Fibroblast of villous mesenchyme (primary cell): ENCODE measurements around the gene FBXL2. TPM values are rescaled to one million over a fixed set of nuclear protein-coding genes. Genes with fewer than 3 reads are reported as not detected.

ENCODE experiments used
- DNase-seq: peaks from one replicate; pipeline ENCODE4 v3.0.0-alpha.2; 2010; ENCODE audit warnings: low read depth
- H3K4me3 ChIP-seq: 2 replicates; pipeline ENCODE4 v1.5.1; 2011; ENCODE audit warnings: low read depth, mild to moderate bottlenecking, low read length
- small RNA-seq: library from RNA; depleted of rRNA; stranded (forward); fragments of <200 nt; gene quantifications from one replicate; pipeline ENCODE3, GENCODE V24; 2012
- total RNA-seq: library from RNA; depleted of rRNA; stranded (reverse); fragments of >200 nt; gene quantifications from 2 replicates; pipeline ENCODE4 v1.2.3, GENCODE V29; 2012
- TF ChIP-seq, protein P1 (sequence below): IDR thresholded peaks from 2 replicates; pipeline ENCODE4 v1.5.1; 2012; ENCODE audit warnings: low read depth, mild to moderate bottlenecking, low read length; ENCODE audit not compliant: insufficient read depth

Gene FBXL2
- total RNA-seq, 1 donor = 16.8 TPM

DNA sequence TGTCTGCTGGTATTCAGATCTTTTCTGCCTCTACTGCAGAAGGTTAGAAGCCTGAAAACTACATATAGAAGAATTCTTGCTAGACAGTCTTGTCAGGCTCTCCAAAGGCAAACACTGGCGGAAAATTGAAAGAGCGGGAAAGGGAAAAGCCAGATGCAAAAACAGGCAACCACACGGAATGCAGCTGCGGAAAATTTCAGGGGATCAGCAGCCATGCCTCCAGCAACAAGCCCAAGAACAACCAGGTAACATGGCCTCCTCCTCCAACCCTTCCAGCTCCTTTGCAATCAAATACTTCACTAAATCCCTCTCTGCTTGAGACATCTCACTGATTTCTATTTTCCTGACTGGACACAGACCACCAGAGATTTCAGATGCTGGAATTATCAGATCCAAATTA, 153.3 kb downstream of the FBXL2 start:
- no peak overlapping the region for H3K4me3 ChIP-seq
- DNase-seq = no peak
- TF ChIP-seq, protein P1, sequence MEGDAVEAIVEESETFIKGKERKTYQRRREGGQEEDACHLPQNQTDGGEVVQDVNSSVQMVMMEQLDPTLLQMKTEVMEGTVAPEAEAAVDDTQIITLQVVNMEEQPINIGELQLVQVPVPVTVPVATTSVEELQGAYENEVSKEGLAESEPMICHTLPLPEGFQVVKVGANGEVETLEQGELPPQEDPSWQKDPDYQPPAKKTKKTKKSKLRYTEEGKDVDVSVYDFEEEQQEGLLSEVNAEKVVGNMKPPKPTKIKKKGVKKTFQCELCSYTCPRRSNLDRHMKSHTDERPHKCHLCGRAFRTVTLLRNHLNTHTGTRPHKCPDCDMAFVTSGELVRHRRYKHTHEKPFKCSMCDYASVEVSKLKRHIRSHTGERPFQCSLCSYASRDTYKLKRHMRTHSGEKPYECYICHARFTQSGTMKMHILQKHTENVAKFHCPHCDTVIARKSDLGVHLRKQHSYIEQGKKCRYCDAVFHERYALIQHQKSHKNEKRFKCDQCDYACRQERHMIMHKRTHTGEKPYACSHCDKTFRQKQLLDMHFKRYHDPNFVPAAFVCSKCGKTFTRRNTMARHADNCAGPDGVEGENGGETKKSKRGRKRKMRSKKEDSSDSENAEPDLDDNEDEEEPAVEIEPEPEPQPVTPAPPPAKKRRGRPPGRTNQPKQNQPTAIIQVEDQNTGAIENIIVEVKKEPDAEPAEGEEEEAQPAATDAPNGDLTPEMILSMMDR = no peak

- H3K4me3 ChIP-seq = no peak overlapping the region
- TF ChIP-seq, protein P1 = no peak
- DNase-seq = no peak
These were observed 156.6 kb downstream of the FBXL2 start for GRCh38 chr3:33433843-33434242.

Small RNA genes lying within 50 kb of the gene (small RNA-seq; reads per million reads assigned to genes)
- gene RNU7-110P = not detected

Other genes with a start within 250 kb of the FBXL2 start
- 49.3 and 63.5 TPM in 2 replicates for gene GLB1, start 180.3 kb upstream of the FBXL2 start, total RNA-seq
- 4.8 and 7.3 TPM in 2 replicates for gene TMPPE, start 180.3 kb upstream of the FBXL2 start, total RNA-seq
- 145 and 196 TPM in 2 replicates for gene CRTAP, start 163.4 kb upstream of the FBXL2 start, total RNA-seq
- 1.3 and 2.2 TPM in 2 replicates for gene SUSD5, start 58.6 kb upstream of the FBXL2 start, total RNA-seq
- gene UBP1, start 163.0 kb downstream of the FBXL2 start, total RNA-seq = 70.9 and 79.5 TPM in 2 replicates